ENCODE data around the gene S100A3.
"Not testable (repeated sequence)": the region's sequence is repeated elsewhere in the genome, so short reads cannot be mapped to it uniquely, and the experiment has no call there.

The S100A3 gene

GRCh38 chr1:153527683-153528040 lies 21.4 kb downstream of the S100A3 start:
- no peak for TF ChIP-seq POLR2A (IDR thresholded peaks at IDR 0.05; ENCODE audit: low read depth, low read length)
- DNase-seq (ENCODE audit: insufficient read length, low spot score) (no peak), FAIRE-seq (no peak)

GRCh38 chr1:153527023-153527682 lies 21.9 kb downstream of the S100A3 start:
- no peak for DNase-seq (ENCODE audit: insufficient read length, low spot score)
- no peak for TF ChIP-seq POLR2A (IDR thresholded peaks at IDR 0.05; ENCODE audit: low read depth, low read length)
- no peak for FAIRE-seq

- no peak for TF ChIP-seq POLR2A (IDR thresholded peaks at IDR 0.05; ENCODE audit: low read depth, low read length)
- FAIRE-seq (no peak), DNase-seq (ENCODE audit: insufficient read length, low spot score) (no peak)
Observed at GRCh38 chr1:153526132-153526543, 22.9 kb downstream of the S100A3 start.

- no peak for TF ChIP-seq POLR2A (IDR thresholded peaks at IDR 0.05; ENCODE audit: low read depth, low read length)
- FAIRE-seq (no peak), DNase-seq (ENCODE audit: insufficient read length, low spot score) (no peak)
Observed at GRCh38 chr1:153525088-153525728, 23.9 kb downstream of the S100A3 start.

- not testable (repeated sequence) for FAIRE-seq
Observed at GRCh38 chr1:153522353-153523048, 26.6 kb downstream of the S100A3 start.

GRCh38 chr1:153521808-153522207 lies 27.2 kb downstream of the S100A3 start:
- FAIRE-seq; DNase-seq (ENCODE audit: insufficient read length, low spot score): not testable (repeated sequence)

More at GRCh38 chr1:153522353-153523048, 26.6 kb downstream of the S100A3 start:
- DNase-seq (ENCODE audit: insufficient read length, low spot score), result not testable (repeated sequence)

- DNase-seq (ENCODE audit: insufficient read length, low spot score) (no peak), FAIRE-seq (no peak)
Observed at GRCh38 chr1:153520818-153521476, 28.1 kb downstream of the S100A3 start.

GRCh38 chr1:153520137-153520691 lies 28.8 kb downstream of the S100A3 start:
- not testable (repeated sequence) for FAIRE-seq; DNase-seq (ENCODE audit: insufficient read length, low spot score)

More at GRCh38 chr1:153520818-153521476, 28.1 kb downstream of the S100A3 start:
- TF ChIP-seq POLR2A (IDR thresholded peaks at IDR 0.05; ENCODE audit: low read depth, low read length), result no peak

GRCh38 chr1:153519242-153519641 lies 29.8 kb downstream of the S100A3 start:
- FAIRE-seq, result no peak
- TF ChIP-seq POLR2A (IDR thresholded peaks at IDR 0.05; ENCODE audit: low read depth, low read length), result no peak

GRCh38 chr1:153515504-153516394 lies 33.3 kb downstream of the S100A3 start:
- TF ChIP-seq POLR2A (IDR thresholded peaks at IDR 0.05; ENCODE audit: low read depth, low read length), result no peak
- FAIRE-seq (no peak), DNase-seq (ENCODE audit: insufficient read length, low spot score) (no peak)

More at GRCh38 chr1:153519242-153519641, 29.8 kb downstream of the S100A3 start:
- DNase-seq (ENCODE audit: insufficient read length, low spot score), result no peak

GRCh38 chr1:153513666-153514065 lies 35.4 kb downstream of the S100A3 start:
- TF ChIP-seq POLR2A (IDR thresholded peaks at IDR 0.05; ENCODE audit: low read depth, low read length), result no peak
- FAIRE-seq (no peak), DNase-seq (ENCODE audit: insufficient read length, low spot score) (no peak)

- DNase-seq (ENCODE audit: insufficient read length, low spot score), result no peak
- no peak for FAIRE-seq
Observed at GRCh38 chr1:153513023-153513422, 36.0 kb downstream of the S100A3 start.

GRCh38 chr1:153510984-153511410 lies 38.1 kb downstream of the S100A3 start:
- no peak for TF ChIP-seq POLR2A (IDR thresholded peaks at IDR 0.05; ENCODE audit: low read depth, low read length)
- no peak for FAIRE-seq
- DNase-seq (ENCODE audit: insufficient read length, low spot score), result no peak

More at GRCh38 chr1:153513023-153513422, 36.0 kb downstream of the S100A3 start:
- no peak for TF ChIP-seq POLR2A (IDR thresholded peaks at IDR 0.05; ENCODE audit: low read depth, low read length)

Data from H54 (cell line).